GM18526 (cell line): ENCODE data around the gene HTT.

Source experiments
- POLR2A ChIP-seq: IDR thresholded peaks from 3 replicates; pipeline ENCODE4 v1.6.1; 2011; ENCODE audit not compliant: insufficient read length; ENCODE audit errors: extremely low read depth

Gene HTT

DNA sequence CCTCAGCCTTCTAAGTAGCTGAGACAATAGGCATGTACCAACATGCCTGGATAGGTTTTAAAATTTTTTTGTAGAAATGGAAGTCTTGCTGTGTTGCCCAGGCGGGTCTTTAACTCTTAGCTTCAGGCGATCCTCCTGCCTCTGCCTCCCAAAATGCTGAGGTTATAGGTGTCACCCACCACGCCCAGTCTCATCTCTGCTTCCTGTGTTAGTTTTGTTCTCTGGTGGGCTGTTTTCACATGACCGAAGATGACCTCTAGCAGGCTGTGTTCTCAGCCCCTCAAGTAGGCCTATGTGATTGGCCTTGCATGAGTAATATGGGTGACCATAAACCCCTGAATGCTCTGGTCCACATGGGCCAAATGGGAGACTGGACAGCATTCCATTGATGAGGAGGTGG is 117.7 kb downstream of the HTT start:
- TF ChIP-seq POLR2A, result no peak

DNA sequence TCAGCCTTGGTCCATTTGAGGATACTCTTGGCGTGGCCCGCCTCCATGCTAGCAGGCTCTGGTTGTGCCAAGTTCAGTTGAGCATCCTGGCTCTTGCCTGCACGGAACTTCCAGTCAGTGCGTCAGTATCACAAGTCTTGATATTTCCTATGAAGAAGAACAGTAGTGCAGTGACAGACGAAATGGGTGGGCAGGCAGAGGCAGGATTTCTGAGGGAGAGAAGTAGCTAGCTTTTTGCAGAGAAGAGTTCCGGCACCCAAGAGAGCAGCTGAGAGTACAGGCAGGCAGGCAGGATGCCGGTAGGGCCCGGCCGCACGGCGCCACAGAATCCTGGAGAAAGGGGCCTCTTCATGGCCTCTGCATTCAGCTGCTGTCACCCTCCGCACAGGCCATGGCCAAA is 118.3 kb downstream of the HTT start:
- TF ChIP-seq POLR2A, result no peak

DNA sequence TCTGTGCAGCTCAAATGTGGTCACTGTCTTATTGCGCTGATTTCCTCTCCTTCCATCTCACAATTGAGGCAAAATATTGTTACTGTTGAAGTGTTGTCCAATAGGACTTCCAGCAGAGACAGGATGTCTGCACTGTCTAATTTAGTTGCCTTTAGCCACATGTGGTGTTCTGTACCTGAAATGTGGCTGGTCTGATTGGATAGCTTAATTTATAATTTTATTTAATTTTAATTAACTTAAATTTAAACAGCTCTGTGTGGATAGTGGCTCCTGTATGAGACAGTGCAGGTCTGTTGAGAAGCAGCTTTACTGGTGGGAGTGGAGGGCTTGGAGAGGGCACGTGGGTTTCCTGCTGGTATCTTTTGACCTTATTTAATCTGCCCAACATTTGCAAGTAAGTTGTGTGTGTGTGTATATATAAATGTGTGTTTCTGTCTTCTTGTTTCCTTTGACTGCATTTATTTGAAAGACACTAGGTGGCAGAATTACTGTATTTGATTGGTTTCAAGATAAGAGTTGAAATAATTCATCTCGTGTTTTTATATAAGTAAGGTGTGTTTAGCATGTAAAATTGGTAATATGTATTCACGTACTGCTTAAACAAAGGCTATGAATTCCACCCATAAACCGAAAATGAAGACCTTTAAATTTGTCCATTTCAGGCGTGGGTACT is 119.2 kb downstream of the HTT start:
- TF ChIP-seq POLR2A, result no peak

DNA sequence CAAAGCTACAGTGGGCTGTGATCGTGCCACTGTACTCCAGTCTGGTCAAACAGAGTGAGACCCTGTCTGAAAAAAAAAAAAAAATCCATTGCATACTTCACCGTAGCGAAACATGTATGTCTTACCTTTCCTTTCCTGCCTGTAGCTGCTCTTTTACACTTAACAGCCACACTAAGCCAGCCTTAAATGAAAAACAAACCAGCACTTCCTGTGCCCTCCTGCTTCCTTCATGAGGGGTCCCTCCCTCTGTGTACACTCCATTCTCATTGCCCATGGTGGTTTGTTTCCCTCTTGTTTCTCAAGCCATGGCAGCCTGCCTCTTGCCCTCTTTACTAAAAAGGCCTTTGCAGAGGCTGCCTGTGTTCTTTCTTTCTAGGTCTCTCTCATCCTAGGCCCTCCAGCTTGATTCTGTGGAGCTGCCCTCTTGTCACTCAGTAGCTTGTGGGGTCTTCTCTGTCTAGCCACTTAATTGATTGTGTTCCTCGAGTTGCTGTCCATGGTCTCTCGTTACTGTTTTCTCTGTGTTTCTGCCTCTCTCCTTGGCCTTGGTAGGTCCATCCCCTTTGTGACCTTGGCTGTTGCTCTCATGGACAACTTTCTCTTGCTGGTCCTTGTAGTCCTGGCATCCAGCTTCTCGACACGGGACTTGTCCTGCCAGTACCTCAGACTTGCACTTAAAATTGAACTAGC is 122.3 kb downstream of the HTT start:
- no peak for TF ChIP-seq POLR2A

DNA sequence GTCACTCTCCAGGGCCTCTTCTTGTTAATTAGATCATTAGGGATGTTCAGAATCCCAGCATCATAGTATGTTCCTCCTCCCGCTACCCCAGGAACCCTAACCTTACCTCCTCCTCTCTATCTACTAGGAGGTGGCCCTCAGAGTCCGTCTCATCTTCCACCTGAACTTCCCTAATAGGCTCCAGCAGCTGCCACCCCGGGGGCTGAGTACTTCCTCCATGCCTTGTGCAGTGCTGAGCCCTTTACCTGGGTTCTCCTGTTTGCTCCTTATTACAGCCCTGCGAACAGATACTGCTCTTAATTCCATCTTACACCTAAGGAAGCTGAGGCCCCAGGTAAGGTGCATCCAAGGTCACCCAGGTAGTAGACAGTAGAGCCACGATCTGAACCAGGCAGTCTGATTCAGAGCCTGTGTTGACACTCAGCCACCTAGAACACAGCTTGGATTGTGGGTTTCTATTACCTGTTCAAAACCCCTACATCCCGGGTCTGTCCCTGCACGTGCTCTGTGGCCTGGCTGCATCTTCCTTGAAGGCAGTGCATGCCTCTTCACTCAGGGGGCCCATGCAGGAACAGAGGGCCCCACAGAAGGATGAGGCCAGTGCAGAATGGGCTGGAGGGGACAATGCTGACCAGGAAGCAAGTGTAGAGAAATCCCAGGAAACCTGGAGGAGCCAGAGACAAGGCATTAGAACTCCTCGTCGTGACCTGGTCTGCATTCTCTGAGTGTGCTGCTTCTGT is 123.1 kb downstream of the HTT start:
- no peak for TF ChIP-seq POLR2A

DNA sequence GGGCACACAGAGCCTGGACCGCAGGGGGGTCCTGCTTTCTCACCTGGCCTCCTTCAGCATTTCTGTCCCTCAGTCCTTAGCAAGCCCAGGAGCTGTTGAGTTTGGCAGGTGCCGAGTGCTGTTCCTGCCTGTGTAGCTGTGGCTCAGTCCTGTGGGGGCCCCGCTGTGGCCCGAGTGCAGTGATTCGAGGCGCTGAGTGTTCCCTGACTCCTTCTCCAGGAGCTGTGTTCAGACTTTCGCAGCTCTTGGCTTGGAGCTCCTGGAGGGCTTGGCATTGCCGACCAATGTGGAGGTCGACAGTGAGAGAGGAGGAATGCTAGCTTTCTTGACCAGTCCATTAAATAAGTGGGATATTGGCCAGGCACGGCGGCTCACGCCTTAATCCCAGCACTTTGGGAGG is 124.4 kb downstream of the HTT start:
- no peak for TF ChIP-seq POLR2A

DNA sequence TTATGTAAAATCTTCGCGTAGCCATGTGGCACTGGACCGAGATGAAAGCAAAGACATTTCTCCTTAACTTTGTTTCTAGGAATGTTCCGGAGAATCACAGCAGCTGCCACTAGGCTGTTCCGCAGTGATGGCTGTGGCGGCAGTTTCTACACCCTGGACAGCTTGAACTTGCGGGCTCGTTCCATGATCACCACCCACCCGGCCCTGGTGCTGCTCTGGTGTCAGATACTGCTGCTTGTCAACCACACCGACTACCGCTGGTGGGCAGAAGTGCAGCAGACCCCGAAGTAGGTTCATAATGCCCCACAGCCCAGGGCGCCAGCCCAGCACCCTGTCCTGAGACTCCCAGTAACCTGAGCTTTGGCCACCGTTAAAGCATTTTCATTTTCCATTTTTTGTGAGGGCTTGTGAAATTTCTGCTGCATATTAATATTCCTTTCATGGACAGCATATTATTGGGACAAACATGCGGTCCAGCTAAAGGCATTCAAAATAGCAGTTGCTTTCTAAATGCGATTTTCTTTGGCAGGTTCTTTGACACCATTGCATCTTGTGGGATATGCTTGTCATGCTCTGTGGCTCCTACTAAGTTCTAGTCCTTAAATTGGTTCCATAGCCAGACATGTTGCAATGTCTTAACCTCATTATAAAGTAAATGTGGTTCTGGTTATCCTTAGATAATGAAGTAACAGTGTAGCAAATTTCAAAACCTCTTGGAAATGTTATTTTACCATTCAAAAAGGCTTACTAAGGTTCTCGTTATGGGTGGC is 125.4 kb downstream of the HTT start:
- TF ChIP-seq POLR2A, result no peak

DNA sequence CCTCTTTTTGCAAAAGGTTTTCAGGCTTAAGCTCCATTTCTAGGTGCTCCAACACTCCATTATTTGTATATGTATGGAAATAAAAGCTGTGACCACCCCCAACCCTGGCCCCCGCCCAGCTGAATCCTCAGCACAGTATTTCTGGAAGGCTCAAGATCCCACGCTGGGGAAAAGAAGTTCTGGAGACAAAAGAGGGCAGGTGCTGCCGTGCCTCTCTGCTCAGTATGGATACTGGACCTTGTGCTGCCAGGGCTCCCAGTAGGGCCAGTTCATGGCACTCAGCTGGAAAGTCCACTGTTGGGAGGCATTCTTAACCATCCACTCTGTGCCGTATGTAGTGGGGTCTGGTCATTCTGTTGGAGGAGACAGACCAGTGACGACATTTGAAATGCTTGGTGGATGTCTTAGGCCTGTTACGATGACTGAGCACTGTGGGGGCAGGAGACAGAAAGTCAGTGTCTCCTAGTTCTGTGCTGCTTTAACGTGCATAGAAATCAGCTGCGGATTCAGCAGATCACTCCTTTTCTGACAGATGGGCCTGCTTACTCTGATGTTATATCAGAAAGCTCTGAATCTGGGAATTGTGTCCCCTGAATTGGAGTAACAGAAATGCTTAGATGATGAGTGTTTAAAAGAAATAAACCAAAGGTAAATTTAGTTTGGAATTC is 126.1 kb downstream of the HTT start:
- TF ChIP-seq POLR2A, result no peak

DNA sequence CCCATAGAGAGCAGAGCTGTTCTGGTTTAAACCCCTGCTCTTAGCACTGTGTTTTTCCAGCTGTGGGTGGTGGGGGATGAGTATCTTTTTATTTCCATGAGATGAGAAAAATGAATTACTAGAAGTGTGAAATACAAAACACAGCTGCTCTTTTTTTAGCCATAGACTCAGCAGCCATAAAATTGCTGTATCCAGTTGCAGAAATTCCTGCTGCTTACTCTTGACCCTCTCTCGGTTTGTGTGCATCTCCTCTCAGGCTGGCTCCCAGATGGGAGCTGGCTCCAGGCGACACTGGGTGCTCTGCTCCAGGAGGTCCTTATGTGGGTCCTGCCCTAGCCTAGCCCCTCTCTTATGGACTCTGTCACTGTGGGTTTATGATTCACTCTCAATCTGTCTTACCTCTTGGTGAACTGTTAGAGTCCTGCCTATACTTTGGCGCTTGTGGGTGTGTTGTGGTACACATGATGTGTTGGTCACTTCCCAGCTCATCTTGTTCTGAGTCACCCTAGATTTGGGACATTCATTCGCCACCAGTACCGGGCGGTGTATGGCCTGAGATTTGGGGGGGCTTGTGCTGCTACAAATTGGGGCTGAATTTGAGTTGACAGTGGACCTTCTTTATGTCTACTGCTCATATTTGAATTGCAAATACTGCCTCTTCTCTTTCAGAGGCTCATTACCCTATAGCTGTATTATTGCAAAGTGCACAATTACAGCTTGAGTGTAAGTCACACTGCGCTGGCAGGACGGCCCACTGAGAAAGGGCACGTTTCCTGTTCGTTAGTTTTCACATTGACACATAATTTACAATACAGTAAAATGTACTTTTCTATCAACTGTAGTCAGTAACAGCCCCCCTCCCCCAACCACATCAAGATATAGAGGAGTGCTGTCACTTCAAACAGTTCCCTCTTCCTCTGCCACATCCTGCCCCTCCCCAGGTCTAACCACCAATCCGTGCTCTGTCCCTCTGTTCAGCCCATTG is 127.5 kb downstream of the HTT start:
- no peak for TF ChIP-seq POLR2A

DNA sequence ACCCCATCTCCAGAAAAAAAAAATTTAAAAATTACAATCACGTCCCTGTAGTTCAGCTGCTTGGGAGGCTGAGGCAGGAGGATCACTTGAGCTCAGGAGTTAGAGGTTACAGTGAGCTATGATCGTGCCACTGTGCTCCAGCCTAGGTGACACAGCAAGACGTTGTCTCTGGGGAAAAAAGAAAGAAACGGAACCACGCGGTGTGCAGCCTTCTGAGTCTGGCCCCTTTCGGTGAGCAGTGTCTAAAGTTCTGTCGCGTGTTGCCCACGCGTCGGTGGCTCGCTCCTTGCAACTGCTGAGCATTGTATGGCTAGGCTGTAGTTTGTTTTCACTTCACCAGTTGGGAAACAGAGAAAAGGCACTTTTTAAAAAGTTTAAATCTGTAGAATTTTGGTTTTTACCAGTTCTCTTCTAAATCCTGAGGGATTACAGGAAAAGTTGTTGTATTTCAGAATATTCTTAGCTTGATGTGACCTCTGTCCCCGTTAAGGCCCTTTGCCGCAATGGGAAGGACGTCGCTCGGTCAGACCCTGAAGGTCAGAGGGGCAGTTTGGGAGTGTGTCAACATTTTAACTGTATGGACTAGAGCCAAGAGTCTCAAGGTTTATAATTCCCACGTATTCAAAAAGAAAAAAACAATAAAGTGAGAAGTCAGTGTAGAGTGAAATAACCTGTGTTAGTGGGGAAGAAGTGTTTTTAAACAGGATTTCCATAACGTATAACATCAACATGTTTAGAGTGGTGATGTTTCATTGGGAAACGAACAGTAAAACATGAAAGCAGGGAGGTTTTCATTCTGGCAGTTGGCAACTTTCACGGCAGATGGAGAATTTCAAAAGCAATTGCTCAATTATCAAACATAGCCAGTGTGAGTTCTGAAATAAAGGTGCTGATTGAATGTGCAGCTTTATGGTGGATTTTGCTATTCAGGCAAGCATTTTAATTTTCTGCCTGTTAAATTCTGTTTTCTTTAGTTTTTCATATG is 128.6 kb downstream of the HTT start:
- TF ChIP-seq POLR2A, result no peak

DNA sequence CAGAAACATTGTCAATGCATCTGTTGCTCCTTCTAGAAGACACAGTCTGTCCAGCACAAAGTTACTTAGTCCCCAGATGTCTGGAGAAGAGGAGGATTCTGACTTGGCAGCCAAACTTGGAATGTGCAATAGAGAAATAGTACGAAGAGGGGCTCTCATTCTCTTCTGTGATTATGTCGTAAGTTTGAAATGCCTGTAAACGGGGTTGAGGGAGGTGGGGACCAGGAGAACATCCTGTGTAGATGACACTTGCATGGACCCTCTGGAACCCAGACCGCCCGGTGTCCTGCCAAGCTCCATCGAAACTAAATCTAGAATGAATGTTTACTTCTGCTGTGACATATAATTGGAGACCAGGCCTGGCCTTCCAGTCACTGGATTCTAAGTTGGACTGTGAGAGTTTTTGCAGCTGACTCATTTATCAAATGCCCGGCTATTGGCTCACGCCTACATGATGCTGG is 129.5 kb downstream of the HTT start:
- no peak for TF ChIP-seq POLR2A

DNA sequence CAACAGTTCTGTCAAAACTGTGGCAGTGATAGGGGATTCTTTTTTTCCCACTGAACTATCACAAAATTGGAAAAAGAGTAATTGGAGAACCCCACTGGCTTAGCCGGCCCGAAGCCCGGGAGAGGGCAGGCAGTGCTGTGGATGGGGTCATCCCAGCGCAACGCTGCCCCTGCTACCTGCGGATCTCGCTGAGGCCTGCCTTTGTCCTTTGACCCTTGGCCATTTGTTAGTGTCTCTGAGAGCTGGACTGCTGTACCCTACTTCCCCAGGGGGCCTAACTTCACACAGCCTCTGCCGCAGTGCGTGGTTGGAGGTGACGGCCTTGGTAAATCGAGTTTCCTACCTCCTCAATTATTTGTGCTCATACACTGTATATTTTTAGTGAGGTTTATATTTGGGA is 131.5 kb downstream of the HTT start:
- TF ChIP-seq POLR2A, result no peak
